Sigmoid colon (tissue), 4 donors: ENCODE measurements around the gene AMBRA1.

ENCODE experiments used
- EP300 ChIP-seq, 4 donors: sonication (generic); formaldehyde crosslinking; IDR thresholded peaks; one replicate each; pipeline ENCODE4 v1.6.1; 2017; ENCODE audit warnings: antibody characterized with exemption in 4 of 4
- POLR2A ChIP-seq, 2 donors: fragments of 450-650 bp; IDR thresholded peaks; one replicate each; pipeline ENCODE4 v1.6.1; 2016; ENCODE audit warnings: antibody characterized with exemption in 2 of 2, mild to moderate bottlenecking in 2 of 2, moderate library complexity in 2 of 2
- POLR2AphosphoS5 ChIP-seq, 4 donors: sonication (generic); formaldehyde crosslinking; IDR thresholded peaks; one replicate each; pipeline ENCODE4 v1.6.1; 2017; ENCODE audit warnings: antibody characterized with exemption in 4 of 4
- TF ChIP-seq, protein P1 (sequence below), 4 experiments: fragments of 450-650 bp in 3 of 4; fragments of 200-600 bp in 1 of 4; IDR thresholded peaks; one replicate each; pipeline ENCODE4 v1.5.1; 2016 to 2019; ENCODE audit warnings: antibody characterized with exemption in 4 of 4, mild to moderate bottlenecking in 3 of 4, moderate library complexity in 2 of 4

DNA sequence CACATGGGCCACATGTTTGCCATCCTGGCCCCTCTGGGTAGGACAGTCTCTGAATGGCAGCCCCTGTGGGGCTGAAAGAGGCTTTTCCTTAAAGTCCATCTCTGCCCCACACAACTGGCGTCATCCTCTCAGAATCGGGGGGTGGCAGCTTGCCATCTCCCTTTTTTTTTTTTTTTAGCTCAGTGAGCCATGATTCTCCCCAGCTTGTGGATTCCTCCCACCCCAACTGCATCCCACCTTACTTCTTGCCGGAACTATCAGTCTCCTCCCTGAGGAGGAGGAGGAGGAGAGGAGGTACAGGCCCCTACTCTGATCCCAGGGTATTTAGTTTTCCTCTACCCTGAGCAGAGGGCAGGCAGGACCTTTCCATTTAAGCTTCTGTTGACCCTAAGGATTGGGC lies 243.1 kb downstream of the AMBRA1 start:
- TF ChIP-seq, protein P1, sequence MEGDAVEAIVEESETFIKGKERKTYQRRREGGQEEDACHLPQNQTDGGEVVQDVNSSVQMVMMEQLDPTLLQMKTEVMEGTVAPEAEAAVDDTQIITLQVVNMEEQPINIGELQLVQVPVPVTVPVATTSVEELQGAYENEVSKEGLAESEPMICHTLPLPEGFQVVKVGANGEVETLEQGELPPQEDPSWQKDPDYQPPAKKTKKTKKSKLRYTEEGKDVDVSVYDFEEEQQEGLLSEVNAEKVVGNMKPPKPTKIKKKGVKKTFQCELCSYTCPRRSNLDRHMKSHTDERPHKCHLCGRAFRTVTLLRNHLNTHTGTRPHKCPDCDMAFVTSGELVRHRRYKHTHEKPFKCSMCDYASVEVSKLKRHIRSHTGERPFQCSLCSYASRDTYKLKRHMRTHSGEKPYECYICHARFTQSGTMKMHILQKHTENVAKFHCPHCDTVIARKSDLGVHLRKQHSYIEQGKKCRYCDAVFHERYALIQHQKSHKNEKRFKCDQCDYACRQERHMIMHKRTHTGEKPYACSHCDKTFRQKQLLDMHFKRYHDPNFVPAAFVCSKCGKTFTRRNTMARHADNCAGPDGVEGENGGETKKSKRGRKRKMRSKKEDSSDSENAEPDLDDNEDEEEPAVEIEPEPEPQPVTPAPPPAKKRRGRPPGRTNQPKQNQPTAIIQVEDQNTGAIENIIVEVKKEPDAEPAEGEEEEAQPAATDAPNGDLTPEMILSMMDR (IDR thresholded peaks at IDR 0.05): no peak
- no peak for TF ChIP-seq POLR2A (IDR thresholded peaks at IDR 0.05)
- TF ChIP-seq POLR2AphosphoS5 (IDR thresholded peaks at IDR 0.05): no peak
- no peak for TF ChIP-seq EP300 (IDR thresholded peaks at IDR 0.05)
